Mesenchymal stem cell (in vitro differentiated cells and primary cell): ENCODE results near the gene VMAC.

Experiments
- DNase-seq: peaks from one replicate; pipeline ENCODE4 v3.0.0-alpha.2; 2013
- H2AFZ ChIP-seq: one replicate; pipeline ENCODE4 v1.6.1; 2013; ENCODE audit warnings: low read depth, mild to moderate bottlenecking, control low read depth, inconsistent platforms, low read length, moderate library complexity
- H2AK5ac ChIP-seq: 2 replicates; pipeline ENCODE4 v1.6.1; 2013; ENCODE audit warnings: low read length, moderate library complexity, mild to moderate bottlenecking, inconsistent platforms; ENCODE audit not compliant: severe bottlenecking
- H2BK120ac ChIP-seq: one replicate; pipeline ENCODE4 v1.6.1; 2013; ENCODE audit warnings: low read depth, mild to moderate bottlenecking, inconsistent platforms, low read length, moderate library complexity
- H2BK12ac ChIP-seq, 2 experiments: one replicate each; pipeline ENCODE4 v1.6.1; 2013; ENCODE audit warnings: inconsistent platforms in 2 of 2, low read length in 2 of 2, mild to moderate bottlenecking in 2 of 2, moderate library complexity in 2 of 2, control low read depth in 1 of 2
- H2BK15ac ChIP-seq: one replicate; pipeline ENCODE4 v1.6.1; 2013; ENCODE audit warnings: mild to moderate bottlenecking, low read depth, inconsistent platforms; ENCODE audit not compliant: poor library complexity, severe bottlenecking
- H2BK5ac ChIP-seq: 2 replicates; pipeline ENCODE4 v1.6.1; 2013; ENCODE audit warnings: low read depth, mild to moderate bottlenecking, low read length, control low read depth, inconsistent platforms; ENCODE audit not compliant: poor library complexity, severe bottlenecking
- H3K14ac ChIP-seq, 2 experiments: one replicate each; pipeline ENCODE4 v1.6.1; 2013; ENCODE audit warnings: inconsistent platforms in 2 of 2, low read length in 2 of 2, control low read depth in 1 of 2, mild to moderate bottlenecking in 1 of 2, moderate library complexity in 1 of 2
- H3K18ac ChIP-seq, 2 experiments: one replicate each; pipeline ENCODE4 v1.6.1; 2013; ENCODE audit warnings: inconsistent platforms in 2 of 2, low read length in 2 of 2, control low read depth in 1 of 2, low read depth in 1 of 2, mild to moderate bottlenecking in 1 of 2
- H3K23ac ChIP-seq, 2 experiments: one replicate each; pipeline ENCODE4 v1.6.1; 2013; ENCODE audit warnings: inconsistent platforms in 2 of 2, low read length in 2 of 2, mild to moderate bottlenecking in 2 of 2, moderate library complexity in 2 of 2, control low read depth in 1 of 2
- H3K27ac ChIP-seq: 2 replicates; pipeline ENCODE4 v1.5.1; 2013; ENCODE audit warnings: mild to moderate bottlenecking, moderate library complexity, low read length, control low read depth, inconsistent platforms; ENCODE audit not compliant: poor library complexity, severe bottlenecking
- H3K27me3 ChIP-seq, 2 experiments: 2 replicates each; pipeline versions ENCODE4 v1.6.1 to v1.7.0; 2013; ENCODE audit warnings: low read length in 2 of 2, mild to moderate bottlenecking in 2 of 2, moderate library complexity in 2 of 2, control low read depth in 1 of 2, inconsistent platforms in 1 of 2; ENCODE audit not compliant: control insufficient read depth in 1 of 2, insufficient read depth in 1 of 2
- H3K36me3 ChIP-seq, 2 experiments: 2 replicates each; pipeline versions ENCODE4 v1.6.1 to v1.7.0; 2013; ENCODE audit warnings: low read length in 2 of 2, control low read depth in 1 of 2, inconsistent platforms in 1 of 2, low read depth in 1 of 2, mild to moderate bottlenecking in 1 of 2; ENCODE audit not compliant: insufficient read depth in 2 of 2, control insufficient read depth in 1 of 2
- H3K4ac ChIP-seq, 2 experiments: one replicate each; pipeline ENCODE4 v1.6.1; 2013; ENCODE audit warnings: inconsistent platforms in 2 of 2, low read length in 2 of 2, mild to moderate bottlenecking in 2 of 2, moderate library complexity in 2 of 2, control low read depth in 1 of 2, low read depth in 1 of 2
- H3K4me1 ChIP-seq: 2 replicates; pipeline ENCODE4 v1.6.1; 2013; ENCODE audit warnings: low read depth, low read length, control low read depth; ENCODE audit not compliant: control insufficient read depth, insufficient read depth
- H3K4me2 ChIP-seq: 2 replicates; pipeline ENCODE4 v1.6.1; 2013; ENCODE audit warnings: low read length, mild to moderate bottlenecking, inconsistent platforms; ENCODE audit not compliant: poor library complexity, severe bottlenecking
- H3K4me3 ChIP-seq, 2 experiments: 2 replicates each; pipeline versions ENCODE4 v1.5.1 to v1.7.0; 2013; ENCODE audit warnings: low read length in 2 of 2, mild to moderate bottlenecking in 2 of 2, control low read depth in 1 of 2, low read depth in 1 of 2; ENCODE audit not compliant: insufficient read depth in 1 of 2
- H3K79me1 ChIP-seq: replicated peaks from 2 replicates; pipeline ENCODE4 v1.6.1; 2013; ENCODE audit warnings: mild to moderate bottlenecking, control low read depth, low read length, inconsistent platforms; ENCODE audit not compliant: poor library complexity, severe bottlenecking
- H3K9ac ChIP-seq: 2 replicates; pipeline ENCODE4 v1.7.0; 2013; ENCODE audit warnings: mild to moderate bottlenecking, low read length, moderate library complexity
- H3K9me3 ChIP-seq: 2 replicates; pipeline ENCODE4 v1.7.0; 2013; ENCODE audit warnings: mild to moderate bottlenecking, low read length; ENCODE audit not compliant: control insufficient read depth
- H4K8ac ChIP-seq: one replicate; pipeline ENCODE4 v1.6.1; 2013; ENCODE audit warnings: inconsistent platforms, mild to moderate bottlenecking, low read length, moderate library complexity
- H4K91ac ChIP-seq: one replicate; pipeline ENCODE4 v1.6.1; 2013; ENCODE audit warnings: mild to moderate bottlenecking, low read length, inconsistent platforms
- WGBS: methylation state at CpG from one replicate; pipeline ENCODE4 v1.1.7; 2013; ENCODE audit warnings: mixed read lengths; 5-methylcytosine and 5-hydroxymethylcytosine counted together

The VMAC gene

GRCh38 chr19:5957170-5957569 is 52.5 kb downstream of the VMAC start:
- no peak overlapping the region for H3K4ac ChIP-seq
- no peak overlapping the region for H4K8ac ChIP-seq
- no peak overlapping the region for H3K27ac ChIP-seq
- WGBS: 74% methylated on average over 10 of the region's 10 CpGs
- H3K4me2 ChIP-seq: no peak overlapping the region
- H2BK15ac ChIP-seq: no peak overlapping the region
- H2AK5ac ChIP-seq: no peak overlapping the region
- DNase-seq: no peak
- H2BK120ac ChIP-seq: no peak overlapping the region
- no peaks in the 10 kb centered on the region for H3K27me3 ChIP-seq
- H4K91ac ChIP-seq: no peak overlapping the region
- H2AFZ ChIP-seq: no peak overlapping the region
- H3K14ac ChIP-seq: no peak overlapping the region
- H3K36me3 ChIP-seq: peaks cover 4 to 15% of the 10 kb centered on the region in 2 experiments
- H3K4me1 ChIP-seq: peaks cover 50% of the 10 kb centered on the region
- H3K4me3 ChIP-seq: no peak overlapping the region
- peaks cover 18% of the 10 kb centered on the region for H3K79me1 ChIP-seq
- H3K9me3 ChIP-seq: no peaks in the 10 kb centered on the region
- H3K9ac ChIP-seq: no peak overlapping the region
- no peak overlapping the region for H2BK5ac ChIP-seq
- no peak overlapping the region for H3K23ac ChIP-seq
- no peak overlapping the region for H2BK12ac ChIP-seq
- H3K18ac ChIP-seq: no peak overlapping the region

DNA sequence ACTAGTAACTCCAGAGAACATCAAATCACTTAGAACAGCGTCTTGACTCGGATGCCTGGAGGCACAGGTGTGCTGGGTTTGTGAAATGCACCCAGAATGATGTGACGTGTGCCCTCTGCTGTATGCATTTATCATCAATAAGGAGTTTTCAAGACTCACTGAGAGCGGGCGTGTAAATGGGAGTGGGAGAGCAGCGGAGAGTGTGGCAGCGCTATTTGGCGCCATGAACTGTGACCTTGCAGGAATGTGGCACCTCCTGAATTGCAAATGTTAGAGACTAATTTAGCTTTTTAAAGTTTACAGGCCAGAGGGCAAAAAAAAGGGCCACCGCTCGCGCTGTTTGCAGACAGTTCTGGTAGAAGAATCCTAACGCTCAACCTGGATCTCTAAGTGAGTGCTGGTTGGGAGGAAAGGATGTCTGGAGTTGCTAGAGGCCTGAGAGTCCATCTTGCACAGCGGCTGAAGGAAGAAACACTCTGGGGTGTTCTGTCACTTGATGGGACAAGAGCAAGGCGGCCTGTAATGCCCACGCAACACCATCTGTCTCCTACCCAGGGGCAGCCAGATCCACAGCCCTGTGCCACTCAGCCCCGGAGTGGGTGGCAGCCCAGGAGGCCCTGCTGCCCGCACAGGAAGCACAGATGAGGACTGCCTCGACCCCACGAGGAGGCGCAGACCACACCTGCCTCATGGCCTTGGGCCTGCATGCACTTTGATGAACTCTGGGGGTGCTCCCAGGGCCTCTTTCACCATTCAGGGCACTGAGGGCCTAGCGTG is 53.6 kb downstream of the VMAC start:
- H3K27ac ChIP-seq: no peak overlapping the region
- 92% methylated on average over 21 of the region's 21 CpGs for WGBS
- no peak overlapping the region for H4K8ac ChIP-seq
- no peak overlapping the region for H3K14ac ChIP-seq
- no peaks in the 10 kb centered on the region for H3K27me3 ChIP-seq
- no peak overlapping the region for H2BK120ac ChIP-seq
- H2AK5ac ChIP-seq: no peak overlapping the region
- no peak overlapping the region for H4K91ac ChIP-seq
- no peak overlapping the region for H3K18ac ChIP-seq
- no peaks in the 10 kb centered on the region for H3K9me3 ChIP-seq
- H3K4me2 ChIP-seq: no peak overlapping the region
- H3K79me1 ChIP-seq: peaks cover 15% of the 10 kb centered on the region
- H3K4ac ChIP-seq: no peak overlapping the region
- H3K4me3 ChIP-seq: no peak overlapping the region
- H3K36me3 ChIP-seq: peaks cover 4 to 12% of the 10 kb centered on the region in 2 experiments
- no peak for DNase-seq
- peaks cover 52% of the 10 kb centered on the region for H3K4me1 ChIP-seq
- H2BK15ac ChIP-seq: no peak overlapping the region
- H2AFZ ChIP-seq: no peak overlapping the region
- H3K9ac ChIP-seq: no peak overlapping the region
- H2BK5ac ChIP-seq: no peak overlapping the region
- peak overlapping the region in 1 of 2 experiments; percentile 37 for H2BK12ac ChIP-seq
- H3K23ac ChIP-seq: no peak overlapping the region

GRCh38 chr19:5958851-5959122 is 54.1 kb downstream of the VMAC start:
- Histone ChIP-seq H3K9ac (no peak overlapping the region), H2BK15ac (no peak overlapping the region), H2AFZ (no peak overlapping the region), H3K79me1 (peaks cover 13% of the 10 kb centered on the region), H2BK5ac (no peak overlapping the region), H2AK5ac (no peak overlapping the region), H4K8ac (no peak overlapping the region), H2BK120ac (no peak overlapping the region), H3K18ac (no peak overlapping the region), H3K23ac (no peak overlapping the region), H3K36me3 (peaks cover 4 to 15% of the 10 kb centered on the region in 2 experiments), H3K4me3 (no peak overlapping the region), H3K4me1 (peaks cover 50% of the 10 kb centered on the region), H3K27ac (no peak overlapping the region), H3K27me3 (no peaks in the 10 kb centered on the region), H2BK12ac (peak overlapping the region in 1 of 2 experiments; percentile 37), H3K14ac (no peak overlapping the region), H3K9me3 (no peaks in the 10 kb centered on the region), H3K4ac (no peak overlapping the region), H4K91ac (no peak overlapping the region), H3K4me2 (no peak overlapping the region)
- DNase-seq: no peak
- 96% methylated on average over 10 of the region's 10 CpGs for WGBS

DNA sequence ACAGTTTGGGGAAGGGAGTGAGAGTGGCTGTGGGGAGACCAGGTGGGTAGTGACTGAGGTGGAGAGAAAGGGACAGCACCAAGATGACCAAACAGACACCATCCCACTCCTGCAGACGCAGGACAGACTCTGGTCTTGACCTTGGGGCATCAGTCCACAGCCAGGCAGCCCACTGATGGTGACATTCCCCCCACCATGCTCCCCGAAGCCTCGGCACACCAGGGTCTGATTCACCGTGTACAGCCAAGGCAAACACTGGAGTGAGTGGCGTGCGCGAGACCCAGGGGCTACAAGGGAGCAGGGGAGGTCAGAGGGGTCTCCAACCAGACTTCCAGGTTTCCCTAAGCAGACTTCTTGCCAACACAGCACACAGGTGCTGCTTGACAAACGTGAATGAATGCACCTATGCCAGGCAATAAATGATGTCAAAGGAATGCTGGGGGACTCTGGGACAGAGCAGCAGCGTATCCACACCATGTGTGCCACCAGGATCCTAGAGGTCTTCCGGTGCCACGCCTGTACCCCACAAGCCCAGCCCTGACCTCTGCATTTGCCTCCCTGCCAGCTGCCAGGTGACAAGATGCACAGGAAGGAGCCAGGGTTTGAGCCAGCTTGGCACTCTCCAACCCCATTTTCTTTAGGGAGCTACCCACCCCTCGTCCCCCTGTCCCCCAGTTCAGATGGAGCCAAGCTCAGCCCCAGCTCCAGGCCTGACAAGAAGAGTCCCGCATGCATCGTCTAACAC is 54.8 kb downstream of the VMAC start:
- Histone ChIP-seq H3K27ac (no peak overlapping the region), H2BK120ac (no peak overlapping the region)
- 96% methylated on average over 14 of the region's 14 CpGs for WGBS

More for the DNA sequence above, 54.8 kb downstream of the VMAC start:
- Histone ChIP-seq H2BK12ac (no peak overlapping the region), H3K14ac (no peak overlapping the region), H3K79me1 (peaks cover 14% of the 10 kb centered on the region), H2BK5ac (no peak overlapping the region), H3K9me3 (no peaks in the 10 kb centered on the region), H3K4me3 (no peak overlapping the region), H3K27me3 (no peaks in the 10 kb centered on the region), H2AFZ (no peak overlapping the region), H3K36me3 (peaks cover 4 to 21% of the 10 kb centered on the region in 2 experiments), H3K4ac (no peak overlapping the region), H3K18ac (no peak overlapping the region), H3K9ac (peak overlapping the region; percentile 26), H2AK5ac (no peak overlapping the region), H4K91ac (peak overlapping the region; percentile 7), H4K8ac (peak overlapping the region; percentile 10), H3K23ac (no peak overlapping the region), H3K4me2 (no peak overlapping the region), H3K4me1 (peaks cover 52% of the 10 kb centered on the region), H2BK15ac (peak overlapping the region; percentile 2)
- DNase-seq: no peak
